IPS-NIHi11 (cell line): ENCODE data around the gene ITPR1.

Experiments used
- DNase-seq: peaks from one replicate; pipeline ENCODE4 v3.0.0; 2012; ENCODE audit warnings: mixed read lengths, low spot score

The ITPR1 gene

DNA sequence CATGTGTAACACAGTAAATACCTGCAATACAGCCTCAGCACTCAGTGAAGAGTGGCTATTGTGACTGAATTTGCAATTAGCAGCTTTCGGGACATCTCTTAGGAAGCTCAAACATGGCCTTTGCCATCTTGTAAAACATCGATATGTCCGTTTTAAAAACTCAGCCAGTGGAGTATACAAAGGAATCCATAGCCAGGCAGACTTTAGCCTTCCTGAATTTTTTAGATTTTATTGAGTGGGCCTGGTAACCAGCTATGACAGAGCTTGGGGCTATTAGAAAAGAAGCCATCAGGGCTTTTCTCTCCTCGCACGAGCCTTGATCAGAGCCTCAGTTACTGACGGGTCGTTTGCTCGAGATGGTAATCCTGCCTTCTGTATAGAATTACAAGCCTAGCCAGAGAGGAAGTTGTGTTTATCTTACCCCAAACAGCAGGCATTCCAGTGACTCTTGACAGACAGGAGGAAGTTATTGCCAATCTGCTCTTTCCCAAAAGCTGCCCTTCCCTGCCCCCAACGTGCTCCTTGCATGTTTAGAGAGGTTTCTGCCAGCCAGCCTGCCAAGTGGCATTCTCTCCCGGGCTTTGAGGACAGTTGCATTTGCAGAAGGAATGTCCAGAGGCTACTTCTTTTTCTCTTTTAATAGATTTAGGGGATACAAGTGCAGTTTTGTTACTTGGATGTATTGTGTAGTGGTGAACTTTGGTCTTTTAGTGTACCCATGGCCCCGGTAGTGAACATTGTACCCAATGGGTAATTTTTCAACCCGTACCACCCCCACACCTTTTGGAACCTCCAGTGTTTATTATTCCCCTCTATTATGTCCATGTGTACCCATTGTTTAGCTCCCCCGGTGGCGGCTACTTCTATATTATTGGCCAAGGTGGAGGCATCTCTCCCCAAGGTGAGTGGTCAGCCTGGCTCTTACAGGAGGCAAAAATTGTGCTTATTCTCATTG lies 40.6 kb downstream of the ITPR1 start:
- peak; percentile 22 for DNase-seq

DNA sequence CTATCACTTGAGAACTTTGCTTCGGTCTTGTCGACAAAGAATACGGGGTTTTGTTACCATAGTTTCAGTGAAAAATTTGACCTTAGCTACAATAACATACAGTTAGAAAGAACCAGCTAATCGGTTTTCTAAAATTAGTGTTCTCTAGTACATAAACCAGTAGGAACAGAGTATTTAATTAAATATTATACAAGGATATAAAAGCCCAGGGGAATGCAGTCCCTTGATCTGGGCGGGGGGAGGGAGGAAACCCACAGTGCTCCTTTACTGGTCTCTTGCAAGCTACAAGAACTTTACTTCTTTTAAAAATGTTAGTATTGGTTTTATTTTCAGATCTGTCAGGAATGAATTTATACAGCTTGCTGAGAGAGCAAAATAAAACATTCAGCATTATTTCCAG lies 41.8 kb downstream of the ITPR1 start:
- no peak for DNase-seq

DNA sequence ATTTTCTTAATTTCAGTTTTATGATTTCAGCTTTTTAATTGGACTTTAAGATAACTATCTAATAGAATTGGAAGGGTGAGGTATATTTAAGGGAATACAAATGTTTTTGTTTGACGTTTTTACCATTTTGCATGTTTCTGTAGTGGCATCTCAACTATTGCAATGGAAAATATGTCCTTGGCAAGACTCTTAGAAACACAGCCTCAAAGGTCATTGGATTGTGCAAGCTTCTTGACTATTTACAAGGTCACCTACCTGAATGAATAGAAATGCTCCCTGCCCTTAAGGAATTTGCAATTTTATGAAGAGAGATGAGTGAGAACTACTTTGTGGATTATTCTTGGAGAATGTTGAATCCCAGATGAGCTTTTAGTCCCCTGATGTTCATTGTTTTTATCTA lies 43.1 kb downstream of the ITPR1 start:
- no peak for DNase-seq

DNA sequence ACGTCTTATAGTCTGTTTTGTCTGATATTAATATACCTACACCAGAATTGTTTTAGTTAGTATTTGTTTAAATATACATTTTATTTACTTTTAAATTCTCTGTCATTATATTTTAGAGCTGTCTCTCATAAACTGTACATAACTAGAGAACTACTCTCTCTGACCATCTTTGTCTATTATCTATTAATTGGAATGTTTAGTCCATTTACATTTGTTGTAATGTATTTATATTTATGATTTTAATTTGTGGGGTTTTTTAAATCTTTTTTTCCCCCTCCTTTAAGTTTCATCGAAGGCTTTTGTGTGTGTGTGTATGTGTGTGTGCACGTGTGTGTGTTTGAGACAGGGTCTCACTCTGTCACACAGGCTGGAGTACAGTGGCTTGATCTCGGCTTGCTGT lies 47.1 kb downstream of the ITPR1 start:
- DNase-seq: no peak

DNA sequence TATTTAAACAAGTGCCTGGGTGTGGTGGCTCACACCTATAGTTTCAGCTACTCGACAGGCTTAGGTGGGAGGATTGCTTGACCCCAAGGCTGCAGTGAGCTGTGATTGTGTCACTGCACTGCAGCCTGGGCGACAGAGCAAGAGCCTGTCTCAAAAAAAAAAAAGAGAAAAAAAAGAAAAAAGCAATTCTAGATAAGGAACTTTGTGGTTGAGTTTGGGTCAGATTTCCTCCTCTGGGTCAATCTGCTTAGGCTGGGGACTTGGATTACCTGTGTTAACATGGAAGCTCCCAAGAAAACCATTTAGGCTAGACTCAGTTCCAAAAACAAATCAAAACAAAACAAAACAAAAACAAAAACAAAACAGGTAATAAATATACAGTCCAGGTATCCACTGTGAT lies 50.0 kb downstream of the ITPR1 start:
- no peak for DNase-seq

DNA sequence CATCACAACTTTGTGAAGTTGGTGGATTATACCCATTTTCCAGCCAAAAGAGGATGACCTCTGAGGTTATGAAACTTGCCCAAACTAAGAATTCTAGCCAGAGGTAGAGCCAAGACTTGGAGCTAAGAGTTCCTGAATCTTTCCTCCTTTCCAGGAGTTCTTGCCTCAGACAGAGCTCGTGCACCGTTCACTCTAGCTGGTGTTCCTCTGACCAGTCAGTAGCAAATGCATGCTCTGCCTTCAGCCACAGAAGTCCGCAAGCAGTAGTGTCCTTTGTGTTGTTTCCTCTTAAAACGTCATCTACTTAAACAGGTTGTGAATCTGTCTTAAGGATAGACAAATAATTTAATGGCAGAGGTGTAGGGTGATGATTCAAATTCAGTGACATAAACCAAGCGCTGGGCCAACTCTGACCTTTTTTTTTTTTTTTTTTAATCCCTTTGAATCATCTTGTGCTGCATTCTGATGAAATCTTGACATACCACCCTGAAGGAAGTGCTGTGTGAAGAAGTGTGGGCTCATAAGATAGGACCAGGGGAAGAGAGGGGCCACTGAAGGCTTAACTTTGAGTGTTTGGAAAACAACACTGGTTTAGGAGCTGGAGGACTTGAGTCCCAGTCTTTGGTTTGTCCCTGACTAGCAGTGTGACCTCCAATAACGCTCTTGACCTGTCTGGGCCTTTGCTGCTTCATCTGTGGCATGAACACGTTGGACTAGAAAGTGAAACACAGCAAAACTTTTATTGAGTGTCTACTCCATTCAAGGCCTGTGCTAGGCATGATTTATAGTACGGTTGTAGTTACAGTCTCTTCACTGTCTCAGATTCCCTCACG lies 53.4 kb downstream of the ITPR1 start:
- DNase-seq: no peak

DNA sequence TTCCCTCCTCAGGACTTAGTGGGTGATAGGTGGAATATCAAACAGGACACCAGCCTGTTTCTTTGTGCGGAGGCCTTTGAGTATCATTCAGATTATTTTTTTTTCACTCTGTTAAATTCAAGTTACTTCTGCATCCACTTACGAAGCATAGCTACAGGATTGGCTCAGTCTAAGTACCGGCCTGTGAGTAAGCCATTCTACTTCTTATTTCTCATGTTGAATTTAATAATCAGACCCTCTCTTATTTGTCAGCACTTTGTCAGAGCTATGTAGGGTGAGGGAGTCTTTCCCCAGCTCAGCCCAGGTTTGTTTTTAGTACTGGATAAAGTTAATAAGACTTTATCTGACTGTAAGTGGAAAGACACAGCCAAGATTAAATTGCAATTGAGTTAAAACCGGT lies 54.7 kb downstream of the ITPR1 start:
- DNase-seq: no peak

DNA sequence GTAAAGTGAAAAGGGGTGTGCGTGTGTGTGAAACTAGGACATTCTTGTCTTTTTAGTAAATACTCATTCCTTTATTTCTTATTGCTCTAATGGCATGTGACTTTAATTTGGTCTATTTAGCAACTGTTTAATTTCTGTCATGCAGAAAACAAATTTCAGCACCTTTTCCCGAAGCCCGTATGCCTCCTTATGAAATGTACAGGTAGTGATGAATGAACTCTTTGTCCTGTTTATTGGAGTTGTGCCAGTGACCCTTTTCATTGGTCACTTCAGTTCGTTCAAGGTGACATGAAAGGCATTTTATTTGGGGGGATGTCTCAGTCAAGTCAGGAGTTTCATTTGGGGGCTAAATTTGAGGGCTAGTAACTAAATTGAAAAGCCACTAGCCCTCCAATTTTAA lies 55.2 kb downstream of the ITPR1 start:
- DNase-seq: no peak

DNA sequence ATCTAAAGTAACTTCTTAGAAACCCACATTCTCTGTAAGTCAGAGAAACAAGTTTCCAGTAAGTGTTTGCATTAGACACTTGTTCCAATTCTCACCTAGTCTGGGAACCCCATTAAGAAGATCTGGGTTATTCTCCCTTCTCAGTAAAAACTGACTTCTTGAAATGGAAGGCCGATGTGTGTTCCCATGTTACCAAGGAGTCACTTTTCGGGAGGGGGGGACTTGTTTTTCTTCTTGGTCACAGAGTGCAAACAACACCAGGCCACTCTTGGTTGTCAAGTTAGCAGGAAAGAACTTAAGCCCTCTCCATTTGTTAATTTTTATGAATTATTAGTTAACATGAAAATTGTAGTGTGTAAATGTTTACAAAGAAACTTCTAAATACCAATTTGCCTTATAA lies 55.6 kb downstream of the ITPR1 start:
- DNase-seq: no peak

DNA sequence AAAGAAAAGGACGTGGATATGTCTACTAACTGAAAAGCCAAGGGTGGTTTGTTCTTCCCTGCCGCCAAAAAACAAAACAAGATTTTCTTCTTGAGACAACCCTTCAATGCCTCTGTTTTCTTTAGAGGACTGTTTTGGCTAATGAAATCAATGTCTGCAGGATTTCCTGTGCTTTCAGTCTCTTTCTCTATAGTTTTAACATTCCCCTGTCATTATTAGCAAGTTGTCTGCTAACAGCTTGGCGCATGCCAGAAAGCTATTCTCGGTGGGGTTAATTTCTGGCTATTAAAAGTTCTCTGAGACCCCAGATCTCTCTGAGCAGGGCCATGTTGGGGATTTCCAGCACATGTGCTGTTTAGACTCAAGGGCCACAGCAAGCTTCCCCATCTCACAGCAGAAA lies 56.7 kb downstream of the ITPR1 start:
- no peak for DNase-seq

DNA sequence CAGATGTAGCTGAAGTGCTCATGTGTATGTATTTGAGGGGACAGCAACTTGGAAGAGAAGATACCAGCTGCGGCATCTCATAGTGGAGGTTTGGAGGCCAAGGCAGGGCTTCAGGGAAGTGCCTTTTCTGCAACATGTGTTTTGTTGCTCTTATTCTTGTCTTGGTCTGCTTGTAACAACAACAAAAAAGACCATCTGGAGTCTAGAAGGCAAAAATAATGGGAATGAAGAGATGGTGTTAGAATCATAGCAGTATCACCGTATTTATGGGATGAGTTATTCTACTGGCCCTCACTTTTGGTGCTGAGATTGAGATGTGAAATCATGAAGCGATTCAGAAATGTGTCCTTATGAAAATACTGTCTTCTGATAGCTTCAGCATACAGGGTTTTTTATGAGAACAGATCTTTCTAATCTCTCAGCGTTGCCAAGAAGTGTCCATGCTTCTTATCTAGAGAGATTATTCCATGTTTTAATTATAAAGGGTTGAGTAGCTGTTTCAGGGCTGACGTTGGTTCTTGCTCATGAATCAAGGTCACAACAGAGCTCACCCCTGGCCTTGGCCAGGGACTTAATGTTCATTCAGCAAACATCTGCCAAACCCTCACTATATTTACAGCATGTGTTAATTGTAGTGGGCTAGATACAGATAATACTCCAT lies 58.0 kb downstream of the ITPR1 start:
- DNase-seq: no peak

DNA sequence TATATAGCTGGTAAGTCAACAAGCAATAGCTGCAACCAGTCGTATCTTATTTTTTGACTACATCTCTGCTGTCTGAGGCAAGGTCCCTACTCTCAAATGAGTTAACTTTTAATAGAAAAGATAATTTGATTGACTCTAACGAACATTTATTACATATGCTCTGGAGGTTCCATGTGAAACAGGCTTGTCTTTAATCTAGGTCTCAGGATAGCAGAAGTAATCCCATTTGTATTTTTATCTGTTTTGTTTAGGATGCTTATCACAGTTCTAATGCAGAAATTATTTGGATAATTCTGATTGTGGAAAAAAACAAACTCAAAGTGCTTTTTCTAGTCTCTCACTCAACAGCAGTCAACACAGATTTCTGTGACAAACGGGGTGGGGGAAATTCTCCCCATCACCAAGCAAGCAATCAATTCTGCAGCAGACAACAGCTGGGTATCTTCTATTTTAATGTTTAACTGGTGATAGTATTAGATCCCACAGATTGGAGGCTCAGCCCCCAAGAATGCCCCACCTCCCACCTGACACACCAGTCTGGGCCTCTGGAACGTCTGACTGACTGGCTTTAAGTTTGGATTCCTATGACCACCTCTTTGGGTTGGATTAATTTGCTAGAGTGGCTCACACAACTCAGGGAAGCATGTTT lies 58.8 kb downstream of the ITPR1 start:
- no peak for DNase-seq

DNA sequence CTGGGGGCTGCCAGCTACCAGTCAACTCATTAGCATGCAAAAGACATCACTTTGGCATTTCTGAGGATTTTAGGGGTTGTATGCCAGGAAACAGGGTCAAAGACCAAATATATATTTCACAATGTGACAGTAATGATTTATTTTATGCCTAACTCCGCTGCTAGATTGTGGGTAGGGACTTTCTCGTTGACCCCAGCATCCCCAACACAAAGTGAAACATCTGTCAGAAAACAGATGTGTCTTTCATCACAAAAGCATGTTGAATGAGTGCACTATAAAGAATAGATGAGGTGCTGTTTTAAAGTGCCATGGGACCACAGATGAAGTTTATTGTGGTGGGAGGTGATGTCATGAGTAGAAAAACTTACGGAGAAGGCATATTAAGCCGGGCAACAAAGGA lies 59.7 kb downstream of the ITPR1 start:
- DNase-seq: no peak

DNA sequence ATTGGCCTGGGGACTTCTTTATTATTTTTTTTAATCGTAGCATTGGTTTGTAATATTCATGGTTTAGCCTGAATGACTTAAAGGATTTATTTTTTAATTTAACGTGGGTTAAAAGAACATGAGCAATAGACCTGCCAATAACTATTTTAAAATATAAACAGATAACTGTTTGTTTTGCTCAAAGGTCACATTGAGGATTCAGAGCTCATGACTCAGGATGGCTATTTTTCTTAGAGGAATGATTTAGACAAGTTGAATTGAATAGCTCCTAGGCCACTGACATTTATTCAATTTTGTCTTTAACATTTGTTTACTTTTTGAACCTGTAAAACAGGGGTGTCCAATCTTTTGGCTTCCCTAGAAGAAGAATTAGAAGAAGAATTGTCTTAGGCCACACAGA lies 68.5 kb downstream of the ITPR1 start:
- DNase-seq: no peak

DNA sequence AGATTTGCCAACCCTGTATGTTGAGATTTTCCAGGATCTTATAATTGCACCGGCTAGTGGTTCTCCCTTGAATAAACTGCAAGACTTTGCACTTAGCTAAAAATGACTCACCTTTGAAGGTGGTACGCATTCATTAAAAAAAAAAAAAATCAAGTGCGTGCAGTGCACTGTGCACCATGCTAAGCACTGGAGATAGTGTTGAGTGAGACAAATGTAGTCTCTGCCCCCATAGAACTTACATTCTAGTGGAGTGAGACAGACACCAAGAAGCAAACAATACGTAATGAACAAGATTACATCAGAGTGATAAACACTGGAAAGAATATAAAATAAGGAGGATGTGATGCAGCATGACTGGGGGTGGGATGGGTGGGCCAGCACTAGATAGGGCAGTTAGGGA lies 69.4 kb downstream of the ITPR1 start:
- DNase-seq: no peak

DNA sequence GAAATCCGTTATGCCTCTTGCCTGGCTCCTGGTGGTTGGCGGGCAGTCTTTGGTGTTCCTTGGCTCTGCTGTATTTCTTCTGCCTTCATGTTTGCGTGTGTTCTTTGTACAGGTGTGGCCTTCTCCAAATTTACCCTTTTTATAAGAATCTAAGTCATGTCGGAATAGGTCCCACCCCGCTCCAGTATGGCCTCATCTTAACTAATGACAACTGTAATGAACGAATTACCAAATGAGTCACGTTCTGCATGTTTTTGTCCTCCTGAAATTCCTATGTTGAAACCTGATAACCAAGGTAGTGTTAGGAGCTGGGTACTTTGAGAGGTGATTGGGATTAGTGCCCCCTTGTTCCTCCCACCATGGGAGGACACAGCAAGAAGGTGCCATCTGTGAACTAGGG lies 71.1 kb downstream of the ITPR1 start:
- no peak for DNase-seq

DNA sequence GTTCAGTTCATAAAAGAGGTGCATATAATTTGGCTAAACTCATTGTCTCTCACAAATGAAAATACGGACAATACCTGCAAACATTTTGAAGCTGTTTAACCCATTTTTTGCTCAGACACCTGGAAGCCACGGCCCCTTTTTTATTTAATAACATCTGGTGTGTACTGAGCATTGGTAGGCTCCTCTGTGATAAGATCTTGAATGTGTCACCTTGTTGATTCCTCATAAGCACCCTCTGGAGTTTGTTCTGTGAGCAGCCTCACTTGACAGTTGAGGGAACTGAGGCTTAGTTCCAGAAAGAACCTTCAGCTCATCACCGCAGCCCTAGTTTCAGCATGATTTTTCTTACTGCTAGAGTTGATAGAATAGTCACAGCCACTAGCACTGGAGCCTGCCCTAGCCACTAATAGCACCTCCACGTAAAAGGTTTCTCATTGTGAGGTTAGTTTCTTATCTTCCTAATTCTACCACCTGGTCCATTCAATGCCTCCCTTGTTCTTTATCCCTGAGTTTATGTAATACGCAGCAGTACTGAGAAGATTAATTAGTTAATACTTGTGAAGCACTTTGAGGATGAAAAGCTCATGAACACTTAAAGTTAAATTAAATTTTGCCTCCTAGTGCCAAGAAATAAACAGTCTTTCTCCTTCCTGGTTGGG lies 71.9 kb downstream of the ITPR1 start:
- DNase-seq: no peak

DNA sequence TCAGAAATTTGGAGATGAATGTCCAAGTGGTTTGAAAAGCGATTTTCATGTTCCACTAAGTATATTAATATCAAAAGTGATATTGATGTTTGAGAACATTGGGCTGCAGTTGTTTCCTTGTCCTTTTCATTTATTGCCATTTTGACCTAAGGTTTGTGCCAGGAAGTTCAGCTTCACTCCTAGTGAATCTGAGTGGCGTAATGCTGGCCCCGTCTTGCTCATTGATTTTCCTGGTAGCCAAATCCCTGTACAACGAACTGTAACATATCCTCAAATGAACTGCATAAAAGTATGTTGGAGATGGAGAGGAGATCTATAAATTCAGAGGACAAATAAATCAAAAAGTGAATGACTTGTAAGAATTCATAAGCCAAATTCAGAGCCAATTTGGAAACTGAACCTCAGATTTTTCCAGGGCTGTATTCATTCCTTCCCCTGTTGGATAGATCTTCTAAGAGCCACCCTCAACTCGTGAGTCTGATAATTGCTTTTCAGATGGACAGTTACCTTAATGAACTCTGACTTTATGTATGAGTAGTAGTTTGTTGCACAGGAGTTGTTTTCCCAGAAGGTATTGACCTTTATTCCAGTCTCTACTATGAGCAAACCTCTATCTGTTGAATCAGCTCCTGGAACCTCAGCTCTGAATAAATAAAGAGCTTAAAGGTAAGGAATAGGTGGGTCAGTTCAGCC lies 72.8 kb downstream of the ITPR1 start:
- DNase-seq: no peak

DNA sequence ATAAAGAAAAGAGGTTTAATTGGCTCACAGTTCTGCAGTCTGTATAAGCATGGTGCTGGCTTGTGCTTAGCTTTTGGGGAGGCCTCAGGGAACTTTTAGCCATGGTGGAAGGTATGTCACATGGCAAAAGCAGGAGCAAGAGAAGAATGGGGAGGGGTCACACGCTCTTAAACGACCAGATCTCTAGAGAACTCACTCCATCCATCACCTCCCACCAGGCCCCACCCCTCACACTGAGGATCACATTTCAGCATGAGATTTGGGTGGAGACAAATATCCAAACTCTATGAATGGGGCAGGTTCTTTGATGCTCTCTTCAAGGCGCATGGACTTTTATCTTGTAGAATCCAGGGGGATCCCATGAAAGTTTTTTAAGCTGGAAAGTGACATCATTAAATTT lies 75.7 kb downstream of the ITPR1 start:
- DNase-seq: no peak

DNA sequence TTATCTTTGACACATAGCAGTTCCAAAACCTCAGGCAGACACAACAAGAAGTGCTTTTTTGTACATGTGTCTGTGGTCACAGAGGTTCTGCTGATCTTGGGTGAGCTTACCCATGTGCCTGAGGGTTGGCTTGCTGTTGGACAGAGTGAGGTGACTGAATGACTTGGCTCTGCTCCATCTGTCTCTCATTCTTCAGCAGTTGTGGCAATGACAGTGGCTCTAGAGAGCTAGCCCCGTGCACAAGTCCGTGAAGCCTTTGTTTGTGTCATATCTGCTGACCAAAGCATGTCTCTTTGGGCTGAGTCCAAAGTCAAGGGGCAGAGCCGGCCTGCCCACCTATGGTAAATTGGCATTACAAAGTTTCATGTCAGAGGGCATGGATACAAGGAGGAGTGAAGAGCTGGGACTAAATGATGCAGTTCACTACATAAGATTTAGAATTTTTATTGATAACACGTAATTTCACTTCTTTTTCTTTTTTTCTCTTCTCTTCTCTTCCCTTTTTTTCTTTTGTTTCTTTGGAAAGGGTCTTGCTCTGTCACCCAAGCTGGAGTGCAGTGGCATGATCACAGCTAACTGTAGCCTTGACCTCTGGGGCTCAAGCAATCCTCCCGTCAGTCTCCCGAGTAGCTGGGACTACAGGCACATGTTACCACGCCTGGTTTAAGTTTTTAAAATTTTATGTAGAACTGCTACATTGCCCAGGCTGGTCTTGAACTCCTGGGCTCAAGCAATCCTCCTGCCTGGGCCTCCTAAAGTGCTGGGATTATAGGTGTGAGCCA lies 77.9 kb downstream of the ITPR1 start:
- no peak for DNase-seq
